Astrocyte of the cerebellum (primary cell): Measurements from ENCODE around the gene MUC5B.

Experiments
- DNase-seq: peaks from one replicate; pipeline ENCODE4 v3.0.0-alpha.2; 2011; ENCODE audit warnings: low read depth
- H3K4me3 ChIP-seq: 2 replicates; pipeline ENCODE4 v1.5.1; 2011; ENCODE audit warnings: mild to moderate bottlenecking, low read depth, low read length, moderate library complexity
- in situ Hi-C: cut with HindIII; loops from 2 replicates; pipeline ENCODE4 v1.10.0; 2017; ENCODE audit warnings: low sequenced_read_pairs
- TF ChIP-seq, protein P1 (sequence below): IDR thresholded peaks from 2 replicates; pipeline ENCODE4 v1.5.1; 2012; ENCODE audit warnings: low read length, low read depth, moderate library complexity, mild to moderate bottlenecking; ENCODE audit errors: missing control alignments

The MUC5B gene

DNA sequence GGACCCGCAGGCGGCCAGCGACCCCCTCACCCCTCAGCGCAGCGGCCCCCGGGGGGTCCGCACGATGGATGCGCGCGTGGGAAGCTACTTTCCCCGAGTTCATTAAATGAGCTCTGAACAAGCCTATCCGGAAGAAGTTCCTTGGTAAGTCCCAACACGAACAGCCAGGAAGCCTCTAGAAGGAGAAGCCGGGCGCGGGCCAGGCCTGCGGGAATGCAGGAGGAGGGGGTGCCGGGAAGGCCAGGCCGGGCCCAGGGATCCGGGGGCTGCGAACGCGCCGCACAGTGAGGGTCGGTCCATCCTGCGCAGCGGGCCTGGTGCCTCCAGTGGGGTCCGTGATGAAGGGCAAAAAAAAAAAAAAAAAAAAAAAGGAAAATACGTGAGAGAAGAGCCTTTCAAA lies 49.7 kb downstream of the MUC5B start:
- in situ Hi-C loops = no loop called here
- DNase-seq = no peak
- H3K4me3 ChIP-seq = no peak overlapping the region
- TF ChIP-seq, protein P1, sequence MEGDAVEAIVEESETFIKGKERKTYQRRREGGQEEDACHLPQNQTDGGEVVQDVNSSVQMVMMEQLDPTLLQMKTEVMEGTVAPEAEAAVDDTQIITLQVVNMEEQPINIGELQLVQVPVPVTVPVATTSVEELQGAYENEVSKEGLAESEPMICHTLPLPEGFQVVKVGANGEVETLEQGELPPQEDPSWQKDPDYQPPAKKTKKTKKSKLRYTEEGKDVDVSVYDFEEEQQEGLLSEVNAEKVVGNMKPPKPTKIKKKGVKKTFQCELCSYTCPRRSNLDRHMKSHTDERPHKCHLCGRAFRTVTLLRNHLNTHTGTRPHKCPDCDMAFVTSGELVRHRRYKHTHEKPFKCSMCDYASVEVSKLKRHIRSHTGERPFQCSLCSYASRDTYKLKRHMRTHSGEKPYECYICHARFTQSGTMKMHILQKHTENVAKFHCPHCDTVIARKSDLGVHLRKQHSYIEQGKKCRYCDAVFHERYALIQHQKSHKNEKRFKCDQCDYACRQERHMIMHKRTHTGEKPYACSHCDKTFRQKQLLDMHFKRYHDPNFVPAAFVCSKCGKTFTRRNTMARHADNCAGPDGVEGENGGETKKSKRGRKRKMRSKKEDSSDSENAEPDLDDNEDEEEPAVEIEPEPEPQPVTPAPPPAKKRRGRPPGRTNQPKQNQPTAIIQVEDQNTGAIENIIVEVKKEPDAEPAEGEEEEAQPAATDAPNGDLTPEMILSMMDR = no peak

DNA sequence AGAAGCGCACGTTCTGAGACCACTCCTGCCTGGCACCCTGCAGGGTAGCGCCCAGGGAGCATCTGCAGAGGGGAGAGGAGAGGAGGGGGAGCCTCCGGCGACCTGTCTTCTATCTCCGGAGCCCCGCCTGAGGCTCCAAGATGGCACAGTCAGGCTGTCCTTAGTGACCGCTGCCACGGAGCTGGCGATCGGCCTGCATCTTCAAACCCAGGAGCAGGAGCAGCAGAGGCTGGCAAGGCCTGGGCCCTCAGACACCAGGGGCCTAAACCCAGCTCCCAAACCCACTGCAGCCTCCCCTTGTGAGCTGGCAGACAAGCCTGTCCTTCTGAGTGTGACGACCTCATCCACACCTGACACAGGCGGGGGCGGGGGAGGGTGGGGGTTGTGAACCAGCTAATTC lies 51.6 kb downstream of the MUC5B start:
- TF ChIP-seq, protein P1 = no peak
- in situ Hi-C loops = no loop called here
- DNase-seq = no peak

DNA sequence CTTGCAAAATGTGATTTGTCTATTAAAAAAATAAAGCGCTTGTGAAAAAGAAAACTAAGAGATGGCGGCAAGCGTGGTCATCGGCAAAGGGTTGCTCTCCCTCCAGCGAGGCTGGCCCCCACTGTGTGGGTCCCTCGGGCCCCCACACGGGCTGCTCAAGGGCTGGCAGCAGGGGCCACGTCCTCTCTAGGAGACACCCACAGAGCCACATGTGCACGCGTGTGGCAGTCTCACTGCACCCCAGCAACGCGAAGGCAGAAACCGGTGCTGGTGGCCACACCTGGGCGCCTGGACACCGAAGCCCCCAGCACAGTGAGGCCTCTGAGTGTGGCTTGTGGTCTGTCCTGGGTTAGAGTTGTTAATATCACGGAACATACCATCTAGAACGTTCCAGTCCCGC lies 52.2 kb downstream of the MUC5B start:
- TF ChIP-seq, protein P1 = no peak
- in situ Hi-C loops = no loop called here
- no peak overlapping the region for H3K4me3 ChIP-seq
- no peak for DNase-seq

More for the DNA sequence above, 51.6 kb downstream of the MUC5B start:
- no peak overlapping the region for H3K4me3 ChIP-seq

DNA sequence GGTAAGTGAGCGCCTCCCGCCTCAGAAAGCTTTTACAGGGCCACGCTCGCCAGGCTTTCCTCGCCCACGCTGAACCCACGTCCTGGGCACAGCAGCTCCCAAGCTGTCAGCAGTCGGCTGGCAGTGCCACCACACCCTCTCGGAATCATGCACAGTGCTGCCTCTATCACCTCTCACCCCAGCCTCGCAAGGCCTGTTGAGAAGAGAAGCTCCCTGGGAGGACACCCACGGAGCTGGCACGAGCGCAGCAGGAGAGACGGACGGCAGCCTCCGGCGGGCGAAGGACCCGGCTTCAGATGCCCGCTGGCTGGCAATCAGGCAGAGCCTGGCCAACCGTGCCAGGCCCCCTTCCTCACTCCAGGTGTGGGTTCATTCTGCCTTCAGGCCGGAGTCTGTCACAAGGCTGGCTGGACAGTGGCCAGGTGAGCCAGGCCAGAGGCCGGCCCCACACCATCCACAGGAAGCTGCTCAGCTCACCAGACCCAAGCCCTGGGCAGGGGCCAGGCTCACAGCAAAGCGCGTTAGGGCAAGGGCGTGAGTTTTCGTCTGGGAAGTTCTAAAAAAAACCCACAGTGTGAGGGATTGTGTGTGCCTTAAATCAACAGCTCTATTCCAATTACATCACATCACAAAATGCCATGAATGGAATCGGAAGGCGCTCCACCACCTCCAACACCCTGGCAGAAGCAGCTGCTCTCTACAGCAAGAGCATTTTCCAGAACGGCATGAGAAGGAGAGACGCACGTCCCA lies 53.4 kb downstream of the MUC5B start:
- H3K4me3 ChIP-seq = no peak overlapping the region
- DNase-seq = no peak
- TF ChIP-seq, protein P1 = no peak
- in situ Hi-C loops = no loop called here

DNA sequence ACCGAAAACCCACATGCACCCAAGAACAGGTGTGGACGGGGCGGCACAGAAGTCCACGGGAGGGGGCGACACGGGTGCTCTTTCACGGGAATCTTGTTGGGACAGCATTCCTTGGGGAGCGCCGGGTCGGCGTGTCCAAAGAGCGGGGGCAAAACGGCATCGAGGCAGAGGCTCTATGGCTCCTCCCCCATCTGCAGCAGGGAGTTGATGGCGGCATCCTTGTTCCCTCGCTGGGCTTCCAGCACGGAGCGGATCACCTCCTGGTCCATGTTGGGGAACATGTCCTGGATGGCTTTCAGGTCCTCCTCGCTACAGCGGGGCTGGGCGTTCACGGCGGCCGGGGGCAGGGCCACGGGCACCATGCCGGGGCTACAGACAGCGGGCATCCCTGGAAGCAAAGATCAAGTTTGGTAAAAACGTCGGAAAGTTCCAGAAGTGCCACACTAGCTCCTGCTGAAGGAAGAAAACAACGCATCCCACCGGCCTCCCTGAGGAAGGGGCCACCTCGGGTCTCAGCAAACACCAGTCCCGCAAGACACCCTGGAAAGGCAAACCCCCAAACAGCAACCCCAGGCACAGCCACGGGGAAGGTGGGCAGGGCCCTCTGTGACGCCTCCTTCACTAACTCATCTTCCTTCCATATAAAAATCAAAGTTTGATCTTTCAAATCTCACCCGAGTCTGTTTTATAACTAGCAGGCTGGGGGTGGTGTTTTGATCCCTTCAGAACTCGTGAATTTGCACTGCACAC lies 54.2 kb downstream of the MUC5B start:
- no peak for DNase-seq
- H3K4me3 ChIP-seq = no peak overlapping the region
- in situ Hi-C loops = no loop called here
- TF ChIP-seq, protein P1 = no peak

DNA sequence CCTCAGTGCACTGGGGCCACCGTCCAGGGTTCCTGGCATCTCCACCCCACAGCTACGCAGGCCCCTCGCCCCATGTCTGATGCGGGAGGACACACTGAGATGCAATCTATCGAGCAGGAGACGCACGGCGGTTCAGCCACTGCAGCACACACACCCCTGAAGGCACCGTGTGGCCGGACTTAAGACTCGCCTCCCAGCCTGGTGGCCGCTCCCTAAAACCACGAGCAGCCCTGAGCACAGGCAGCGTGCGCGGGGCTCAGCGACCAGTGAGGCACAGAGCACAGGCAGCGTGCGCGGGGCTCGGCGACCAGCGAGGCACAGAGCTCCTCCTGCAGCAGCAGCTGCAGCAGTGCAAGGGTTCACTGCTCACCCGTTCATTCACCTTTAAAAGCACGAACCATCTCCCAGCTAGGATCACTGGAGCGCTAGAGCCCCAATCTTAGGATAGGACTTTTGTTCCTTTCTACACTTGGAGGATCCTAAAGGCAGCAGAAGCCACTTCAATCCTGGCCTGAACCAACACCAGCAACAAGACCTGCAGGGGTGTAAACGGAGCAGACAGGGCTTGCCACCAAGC lies 55.2 kb downstream of the MUC5B start:
- in situ Hi-C loops = no loop called here
- H3K4me3 ChIP-seq = no peak overlapping the region
- TF ChIP-seq, protein P1 = no peak
- DNase-seq = no peak
